Pons (tissue), 1 donor: ENCODE data around the gene LDLRAD4.
"Not testable (repeated sequence)": the region's sequence is repeated elsewhere in the genome, so short reads cannot be mapped to it uniquely, and the experiment has no call there.

ENCODE experiments used
- DNase-seq: peaks from one replicate; pipeline ENCODE4 v3.0.0-alpha.2; 2016; ENCODE audit warnings: low spot score

The LDLRAD4 gene

DNA sequence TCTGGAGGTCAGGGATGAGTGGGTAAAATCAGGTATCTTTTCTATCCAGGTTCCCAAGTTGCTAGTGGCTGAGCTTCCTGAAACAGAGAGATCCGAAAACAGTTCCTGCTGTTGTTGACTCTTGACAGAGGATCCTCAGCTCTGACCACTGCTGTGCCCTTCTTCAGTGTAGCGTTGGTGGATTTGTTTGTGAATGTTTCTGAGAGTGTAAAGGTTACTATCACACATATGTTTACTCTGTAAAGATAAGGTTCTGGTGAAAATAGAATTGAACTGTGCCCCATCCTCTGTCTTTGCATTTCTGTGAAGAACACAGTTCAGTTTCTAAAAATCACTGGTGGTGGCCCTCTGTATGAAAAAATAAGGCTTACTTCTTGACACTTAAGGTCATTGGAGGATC is 119.8 kb downstream of the LDLRAD4 start:
- no peak for DNase-seq

- DNase-seq, result no peak
These were observed 121.1 kb downstream of the LDLRAD4 start for GRCh38 chr18:13339653-13340052.

DNA sequence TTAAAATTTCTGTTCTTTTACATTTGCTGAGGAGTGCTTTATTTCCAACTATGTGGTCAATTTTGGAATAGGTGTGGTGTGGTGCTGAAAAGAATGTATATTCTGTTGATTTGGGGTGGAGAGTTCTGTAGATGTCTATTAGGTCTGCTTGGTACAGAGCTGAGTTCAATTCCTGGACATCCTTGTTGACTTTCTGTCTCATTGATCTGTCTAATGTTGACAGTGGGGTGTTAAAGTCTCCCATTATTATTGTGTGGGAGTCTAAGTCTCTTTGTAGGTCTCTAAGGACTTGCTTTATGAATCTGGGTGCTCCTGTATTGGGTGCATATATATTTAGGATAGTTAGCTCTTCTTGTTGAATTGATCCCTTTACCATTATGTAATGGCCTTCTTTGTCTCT is 127.9 kb downstream of the LDLRAD4 start:
- DNase-seq, result not testable (repeated sequence)

DNA sequence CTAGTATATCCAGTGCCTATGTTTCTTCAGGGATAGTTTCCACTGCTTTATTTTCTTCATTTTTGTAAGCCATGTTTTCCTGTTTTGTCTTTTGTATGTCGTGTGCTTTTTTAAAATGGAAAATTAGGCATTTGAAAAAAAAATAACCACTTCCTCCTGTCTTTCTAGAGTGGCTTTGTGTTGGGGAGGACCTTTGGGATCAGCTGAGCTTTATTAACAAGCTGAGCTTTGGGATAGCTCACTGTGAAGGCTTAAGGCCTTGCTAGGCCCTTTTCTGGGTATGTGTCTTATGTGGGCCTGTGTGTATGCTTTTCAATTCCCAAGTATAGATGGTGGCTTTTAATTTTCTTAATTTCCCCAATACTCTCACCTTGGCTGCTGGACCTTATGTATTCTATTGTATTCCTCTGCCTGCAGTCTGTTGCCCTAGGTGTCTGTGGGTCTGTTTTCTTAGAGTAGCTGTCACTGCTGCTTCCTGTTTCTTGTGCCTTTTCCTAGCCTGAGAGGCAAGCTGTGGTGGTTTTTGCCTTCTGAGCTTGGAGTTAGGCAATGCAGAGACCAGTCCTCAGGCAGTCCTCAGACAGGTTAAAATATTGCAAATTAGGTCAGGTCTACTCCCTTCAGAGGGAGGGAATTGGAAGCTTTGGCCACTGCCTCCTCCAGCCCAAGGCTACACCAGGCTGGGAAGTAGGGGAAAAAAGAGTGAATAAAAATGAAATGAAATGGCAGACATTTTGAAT is 134.7 kb downstream of the LDLRAD4 start:
- no peak for DNase-seq

GRCh38 chr18:13354402-13354801 is 135.8 kb downstream of the LDLRAD4 start:
- no peak for DNase-seq

DNA sequence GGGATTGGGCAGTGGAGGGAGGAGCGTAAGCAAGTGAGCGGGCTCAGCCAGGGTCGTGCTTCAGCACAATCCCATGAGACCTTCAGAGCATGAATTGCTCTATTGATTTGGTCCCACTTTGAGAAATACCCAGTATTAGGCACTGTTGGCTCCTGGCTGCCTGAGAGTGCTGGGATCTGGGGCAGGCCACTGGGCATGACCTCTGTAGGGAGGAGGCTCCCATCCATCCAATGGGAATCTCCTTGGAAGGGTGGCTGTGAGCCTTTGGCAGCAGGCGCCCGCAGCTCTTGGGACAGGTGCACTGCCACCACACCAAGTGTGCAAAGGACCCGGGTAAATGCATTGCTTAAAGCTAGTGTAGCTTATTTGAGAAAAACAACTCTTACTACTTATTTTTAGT is 137.5 kb downstream of the LDLRAD4 start:
- DNase-seq, result no peak

GRCh38 chr18:13357289-13357688 is 138.7 kb downstream of the LDLRAD4 start:
- no peak for DNase-seq

- DNase-seq, result no peak
These were observed 140.7 kb downstream of the LDLRAD4 start for GRCh38 chr18:13359210-13359609.

DNA sequence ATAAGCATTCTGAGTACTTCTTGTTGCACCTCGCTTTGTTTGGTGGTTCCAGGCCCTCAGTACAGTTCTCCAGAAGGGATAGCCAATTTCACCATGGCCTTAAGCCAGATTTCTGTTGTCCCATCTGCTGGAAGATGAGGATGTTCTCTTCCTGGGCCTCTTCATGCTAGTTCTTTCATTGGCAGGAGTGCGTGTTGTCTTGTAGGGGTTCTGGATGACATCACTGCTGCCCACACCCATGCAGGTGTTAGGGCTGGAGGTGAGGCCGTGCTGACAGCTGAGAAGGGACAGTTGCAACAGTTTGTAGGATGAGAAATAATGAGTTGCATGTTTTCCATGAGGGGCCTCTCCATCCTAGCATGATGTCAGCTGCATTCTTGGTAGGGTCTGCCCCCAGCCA is 142.9 kb downstream of the LDLRAD4 start:
- DNase-seq, result no peak

- no peak for DNase-seq
These were observed 143.5 kb downstream of the LDLRAD4 start for GRCh38 chr18:13362051-13362450.

GRCh38 chr18:13362607-13363006 is 144.0 kb downstream of the LDLRAD4 start:
- DNase-seq, result no peak

DNA sequence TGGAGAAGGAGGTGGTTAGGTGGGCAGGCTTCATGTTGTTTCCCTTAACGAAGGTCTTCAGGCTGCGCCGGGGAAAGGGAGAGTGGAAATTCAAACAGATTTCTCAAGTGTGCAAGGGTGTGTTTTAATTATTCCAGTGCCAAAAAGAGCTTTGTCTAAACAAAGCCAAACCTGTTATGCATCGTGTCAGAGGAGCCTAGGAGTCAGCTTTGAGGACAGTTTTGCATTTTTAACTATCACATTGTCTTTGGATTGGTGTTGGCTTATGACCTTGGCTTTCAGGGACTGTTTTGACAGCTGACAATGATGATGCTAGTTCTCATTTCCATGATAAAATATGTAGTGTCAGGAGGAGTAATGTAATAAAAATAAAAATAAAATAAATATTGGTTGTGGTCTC is 144.8 kb downstream of the LDLRAD4 start:
- no peak for DNase-seq

DNA sequence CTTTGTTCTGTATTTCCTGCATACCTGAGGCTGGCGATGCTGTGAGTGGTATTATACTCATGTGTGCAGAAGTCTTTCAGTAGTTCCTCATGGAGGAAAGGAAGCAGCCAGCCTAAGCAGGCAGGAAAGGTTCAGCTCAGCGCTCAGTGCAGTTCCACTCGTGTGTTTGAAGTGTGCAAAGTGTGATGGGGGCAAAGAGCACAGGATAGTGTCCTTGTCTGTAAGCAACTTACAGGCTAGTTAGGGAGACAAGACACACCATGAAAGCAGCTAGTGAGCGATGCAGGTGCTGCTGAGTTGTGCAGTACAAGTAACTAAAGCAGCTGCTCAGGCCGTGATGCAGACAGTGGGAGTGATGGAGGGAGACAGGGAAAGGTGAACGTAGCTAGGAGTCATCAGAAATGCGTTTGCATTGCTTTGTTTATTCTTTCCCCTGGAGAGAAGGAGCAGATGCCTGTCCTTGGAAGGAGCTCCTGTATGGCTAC is 146.2 kb downstream of the LDLRAD4 start:
- DNase-seq, result no peak

- DNase-seq, result no peak
These were observed 147.6 kb downstream of the LDLRAD4 start for GRCh38 chr18:13366131-13366530.

DNA sequence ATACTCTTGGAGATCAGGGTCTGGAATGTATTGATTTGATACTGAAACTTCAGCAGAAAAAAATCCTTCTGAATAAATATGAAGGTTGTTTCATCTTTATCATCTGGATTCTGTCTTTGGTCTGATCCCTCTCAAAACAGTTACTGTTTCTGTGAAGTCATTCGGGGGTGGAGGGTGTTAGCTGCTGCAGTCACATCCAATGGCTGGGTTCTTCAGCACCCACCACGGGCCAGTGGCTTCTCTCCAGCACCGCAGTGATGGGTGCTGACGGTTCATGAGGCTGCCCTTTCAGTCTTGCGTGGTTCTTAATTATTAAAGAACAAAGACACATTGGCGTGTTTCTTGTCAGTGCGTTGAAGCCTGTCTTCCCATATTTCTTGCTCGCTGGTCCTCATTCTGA is 148.0 kb downstream of the LDLRAD4 start:
- no peak for DNase-seq

- DNase-seq, result no peak
These were observed 148.7 kb downstream of the LDLRAD4 start for GRCh38 chr18:13366962-13367892.

DNA sequence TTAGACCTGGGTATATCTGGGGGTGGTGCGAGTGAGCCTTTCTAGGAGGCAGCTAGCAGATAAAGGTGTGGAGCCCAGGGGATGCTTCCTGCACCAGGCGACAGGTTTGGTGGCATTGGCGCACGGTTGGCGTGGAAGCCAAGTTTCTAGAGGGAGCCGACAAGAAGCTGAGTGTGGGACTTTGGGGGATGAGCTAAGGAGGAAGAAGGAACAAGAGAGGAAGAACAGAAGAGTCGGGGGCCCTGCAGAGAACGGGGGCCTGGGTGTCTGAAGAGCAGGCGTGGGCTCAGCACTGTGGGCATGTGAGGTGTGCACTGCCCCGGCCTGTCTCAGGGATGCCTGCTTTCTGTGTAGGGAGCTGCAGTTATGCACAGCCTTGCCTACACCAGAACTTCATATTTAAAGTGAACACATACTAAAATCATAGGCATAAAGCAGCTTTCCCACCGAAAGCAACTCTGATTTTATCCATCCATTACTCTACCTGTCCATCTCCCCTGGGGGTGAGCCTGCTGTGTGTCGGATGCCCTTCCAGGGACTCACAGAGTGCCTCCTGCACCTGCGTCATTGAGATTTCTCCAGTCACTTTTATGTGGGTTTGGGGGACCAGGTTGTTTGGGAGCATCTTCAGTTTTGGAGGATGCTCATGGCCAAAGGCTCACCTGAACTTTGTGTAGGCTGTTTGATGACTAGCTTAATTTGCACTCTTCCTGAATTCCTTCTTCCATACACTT is 149.7 kb downstream of the LDLRAD4 start:
- DNase-seq, result no peak

DNA sequence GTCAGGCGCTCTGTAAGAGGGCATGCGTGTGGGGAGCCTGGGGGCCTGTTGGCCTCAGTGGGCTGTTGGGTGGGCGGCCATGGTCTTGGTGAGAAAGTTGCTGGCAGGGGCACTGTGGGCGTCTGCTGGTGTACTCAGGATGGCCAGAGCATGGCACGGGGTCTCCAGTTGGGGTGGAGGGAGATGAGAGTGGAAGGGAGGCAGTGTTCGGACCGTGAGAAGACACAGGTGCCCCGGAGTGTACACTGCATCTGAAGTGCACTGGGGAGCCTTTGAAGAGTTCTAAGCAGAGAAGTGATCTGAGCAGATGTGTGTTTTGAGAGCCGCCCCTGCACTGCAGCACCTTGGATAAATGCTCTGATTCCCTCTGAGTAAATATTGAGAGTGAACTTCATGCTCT is 150.8 kb downstream of the LDLRAD4 start:
- no peak for DNase-seq

GRCh38 chr18:13369756-13370510 is 151.4 kb downstream of the LDLRAD4 start:
- DNase-seq, result no peak

DNA sequence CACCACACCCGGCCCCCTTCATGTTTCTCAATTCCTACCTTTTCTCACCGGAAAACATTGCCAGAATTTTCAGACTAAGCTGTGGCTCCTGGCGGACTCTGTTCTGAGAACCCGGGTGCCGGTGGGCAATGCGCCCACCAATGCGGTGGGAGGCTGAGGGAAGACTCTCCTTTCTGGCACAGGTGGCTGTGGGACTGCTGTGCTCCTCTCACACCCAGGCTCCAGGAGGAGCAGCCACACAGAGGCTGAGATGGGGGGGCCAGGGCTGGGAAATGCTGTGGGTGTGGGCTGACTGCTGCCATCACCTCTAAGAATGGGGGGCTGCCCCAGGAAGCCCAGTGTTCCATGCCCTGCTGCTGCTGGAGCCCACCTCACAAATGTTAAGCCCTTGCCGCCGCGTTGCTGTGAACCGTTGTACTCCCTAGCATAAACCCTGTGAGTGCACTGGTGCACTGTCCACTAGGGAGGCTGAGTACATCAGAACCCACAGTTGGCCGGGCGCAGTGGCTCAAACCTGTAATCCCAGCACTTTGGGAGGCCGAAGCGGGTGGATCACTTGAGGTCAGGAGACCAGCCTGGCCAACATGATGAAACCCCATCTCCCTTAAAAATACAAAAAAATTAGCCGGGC is 152.6 kb downstream of the LDLRAD4 start:
- DNase-seq, result no peak
